CD4-positive, alpha-beta T cell treated with Interleukin-10 for 1 hour (primary cell): Measurements from ENCODE around the gene MAP2K2.
A peak's percentile ranks its signal among the peaks of the same experiment; 100 is the strongest.

Source experiments
- DNase-seq: peaks from one replicate; pipeline ENCODE4 v3.0.0-alpha.2; 2020

MAP2K2 gene

GRCh38 chr19:4075373-4075772, 48.5 kb downstream of the MAP2K2 start:
- no peak for DNase-seq

GRCh38 chr19:4071610-4072009, 52.3 kb downstream of the MAP2K2 start:
- DNase-seq, result no peak

GRCh38 chr19:4069331-4069959, 54.5 kb downstream of the MAP2K2 start:
- DNase-seq, result peak; percentile 74

- DNase-seq, result no peak
Observed at GRCh38 chr19:4068047-4068966, 55.6 kb downstream of the MAP2K2 start.

- DNase-seq, result no peak
Observed at GRCh38 chr19:4067396-4068046, 56.4 kb downstream of the MAP2K2 start.

GRCh38 chr19:4066682-4067395, 57.1 kb downstream of the MAP2K2 start, which contains the start of gene ZBTB7A:
Gene ZBTB7A (minus strand): TSS chr19:4066899. CDS start chr19:4055232, 11,667 bp downstream.
- DNase-seq, result peak; percentile 84

GRCh38 chr19:4066176-4066606, 57.7 kb downstream of the MAP2K2 start:
- no peak for DNase-seq

- DNase-seq, result peak; percentile 97
Observed at GRCh38 chr19:4065430-4066175, 58.3 kb downstream of the MAP2K2 start.

- DNase-seq, result peak; percentile 60
Observed at GRCh38 chr19:4064496-4065260, 59.2 kb downstream of the MAP2K2 start.

GRCh38 chr19:4064149-4064495, 59.8 kb downstream of the MAP2K2 start:
- no peak for DNase-seq

- DNase-seq, result no peak
Observed at GRCh38 chr19:4063369-4064148, 60.4 kb downstream of the MAP2K2 start.

- no peak for DNase-seq
Observed at GRCh38 chr19:4062419-4063368, 61.2 kb downstream of the MAP2K2 start.

- DNase-seq, result no peak
Observed at GRCh38 chr19:4061683-4062418, 62.1 kb downstream of the MAP2K2 start.

- DNase-seq, result peak; percentile 56
Observed at GRCh38 chr19:4061178-4061682, 62.7 kb downstream of the MAP2K2 start.

GRCh38 chr19:4060621-4061177, 63.2 kb downstream of the MAP2K2 start:
- no peak for DNase-seq

GRCh38 chr19:4059891-4060620, 63.9 kb downstream of the MAP2K2 start:
- peak; percentile 90 for DNase-seq

- no peak for DNase-seq
Observed at GRCh38 chr19:4059453-4059871, 64.5 kb downstream of the MAP2K2 start.
